ENCODE results near the gene WSCD2. TPM values are rescaled to one million over a fixed set of nuclear protein-coding genes. Genes with fewer than 3 reads are reported as not detected.

WSCD2 gene
- polyA plus RNA-seq, 3 donors, result not detected

GRCh38 chr12:108133482-108133881 is 4.4 kb downstream of the WSCD2 start:
- TF ChIP-seq CTCF (IDR thresholded peaks at IDR 0.05), result no peak
- Histone ChIP-seq H3K4me1 (ENCODE audit: control insufficient read depth in 1 of 2, insufficient read depth in 2 of 2, low read length in 2 of 2) (peaks cover 7 to 12% of the 10 kb centered on the region in 2 donors), H3K9me3 (replicated peaks in 1 of 2; ENCODE audit: control insufficient read depth in 1 of 2, insufficient read depth in 1 of 2, low read length in 2 of 2) (peaks cover 0 to 11% of the 10 kb centered on the region in 2 donors), H3K4me2 (replicated peaks; ENCODE audit: extremely low read depth, low read length, poor library complexity, severe bottlenecking) (no peak overlapping the region), H3K27ac (ENCODE audit: low read depth in 1 of 2, low read length in 2 of 2) (no peak overlapping the region), H4K20me1 (ENCODE audit: insufficient read depth, low read length) (no peaks in the 10 kb centered on the region), H3K36me3 (replicated peaks in 1 of 2; ENCODE audit: control insufficient read depth in 1 of 2, insufficient read depth in 2 of 2, low read length in 2 of 2) (no peaks in the 10 kb centered on the region), H3K79me2 (ENCODE audit: insufficient read depth, low read length) (no peaks in the 10 kb centered on the region), H3K27me3 (ENCODE audit: control insufficient read depth in 2 of 2, insufficient read depth in 2 of 2, low read length in 2 of 2) (peaks cover 10 to 27% of the 10 kb centered on the region in 2 donors), H3K4me3 (replicated peaks in 1 of 3; ENCODE audit: low read depth in 2 of 3, low read length in 3 of 3) (no peak overlapping the region), H2AFZ (ENCODE audit: insufficient read depth, low read depth, low read length, poor library complexity, severe bottlenecking) (no peak overlapping the region), H3K9ac (ENCODE audit: insufficient read depth, low read length, poor library complexity, severe bottlenecking) (no peak overlapping the region)
- no peak overlapping the region for H3K27ac Mint-ChIP-seq
- peaks cover 40 to 45% (median 42%) of the 10 kb centered on the region in 3 donors for H3K27me3 Mint-ChIP-seq (ENCODE audit: low read depth in 3 of 3)
- intact Hi-C loops (cut with micrococcal nuclease), result no loop called here
- no peaks in the 10 kb centered on the region for H3K36me3 Mint-ChIP-seq
- 75% methylated on average over 4 of the region's 7 CpGs for WGBS (ENCODE audit: insufficient coverage)
- H3K4me1 Mint-ChIP-seq, result peaks cover 6% of the 10 kb centered on the region
- H3K9me3 Mint-ChIP-seq, result peaks cover 0 to 2% (median 2%) of the 10 kb centered on the region in 7 donors
- H3K4me3 Mint-ChIP-seq, result no peak overlapping the region
- no peak for DNase-seq

GRCh38 chr12:108134744-108135143 is 5.7 kb downstream of the WSCD2 start:
- Histone ChIP-seq H3K4me1 (ENCODE audit: control insufficient read depth in 1 of 2, insufficient read depth in 2 of 2, low read length in 2 of 2) (peaks cover under 1 to 2% of the 10 kb centered on the region in 2 donors), H3K4me3 (replicated peaks in 1 of 3; ENCODE audit: low read depth in 2 of 3, low read length in 3 of 3) (no peak overlapping the region), H3K36me3 (replicated peaks in 1 of 2; ENCODE audit: control insufficient read depth in 1 of 2, insufficient read depth in 2 of 2, low read length in 2 of 2) (no peaks in the 10 kb centered on the region), H3K9me3 (replicated peaks in 1 of 2; ENCODE audit: control insufficient read depth in 1 of 2, insufficient read depth in 1 of 2, low read length in 2 of 2) (peaks cover 0 to 5% of the 10 kb centered on the region in 2 donors), H3K79me2 (ENCODE audit: insufficient read depth, low read length) (no peaks in the 10 kb centered on the region), H3K27me3 (ENCODE audit: control insufficient read depth in 2 of 2, insufficient read depth in 2 of 2, low read length in 2 of 2) (peaks cover 4 to 17% of the 10 kb centered on the region in 2 donors), H4K20me1 (ENCODE audit: insufficient read depth, low read length) (no peaks in the 10 kb centered on the region), H2AFZ (ENCODE audit: insufficient read depth, low read depth, low read length, poor library complexity, severe bottlenecking) (no peak overlapping the region), H3K27ac (ENCODE audit: low read depth in 1 of 2, low read length in 2 of 2) (no peak overlapping the region), H3K4me2 (replicated peaks; ENCODE audit: extremely low read depth, low read length, poor library complexity, severe bottlenecking) (no peak overlapping the region), H3K9ac (ENCODE audit: insufficient read depth, low read length, poor library complexity, severe bottlenecking) (no peak overlapping the region)
- Mint-ChIP-seq H3K27ac (no peak overlapping the region), H3K9me3 (no peaks in the 10 kb centered on the region), H3K36me3 (no peaks in the 10 kb centered on the region), H3K4me3 (peak overlapping the region in 1 of 2 donors; percentile 23), H3K4me1 (no peaks in the 10 kb centered on the region), H3K27me3 (ENCODE audit: low read depth in 3 of 3) (peaks cover 29 to 37% (median 35%) of the 10 kb centered on the region in 3 donors)
- no peak for DNase-seq
- WGBS (ENCODE audit: insufficient coverage), result 100% methylated on average over 3 of the region's 5 CpGs
- intact Hi-C loops (cut with micrococcal nuclease), result no loop called here
- no peak for TF ChIP-seq CTCF (IDR thresholded peaks at IDR 0.05)
